H1 (cell line): Measurements from ENCODE around the gene KIF2C. TPM values are rescaled to one million over a fixed set of nuclear protein-coding genes. Genes with fewer than 3 reads are reported as not detected.

Source experiments
- CTCF ChIA-PET: fragments of 300-600 bp; sonication (Branson Sonifier 250); formaldehyde crosslinking; loops from one replicate; lab custom pipeline; 2021; ENCODE audit not compliant: partially characterized antibody; lab: Charles Lee
- POLR2A ChIA-PET: fragments of 300-600 bp; sonication (Branson Sonifier 250); formaldehyde crosslinking; loops from one replicate; lab custom pipeline; 2021; ENCODE audit warnings: inconsistent platforms; ENCODE audit not compliant: partially characterized antibody; lab: Charles Lee
- DNase-seq, 2 experiments: peaks; one replicate each; pipeline versions ENCODE4 v3.0.0 to v3.0.0-alpha.2; 2010 to 2022; ENCODE audit warnings: low spot score in 2 of 2, low read depth in 1 of 2, mixed read lengths in 1 of 2
- FAIRE-seq: peaks from 2 replicates; lab custom pipeline; 2011; peaks lifted over from hg19 to GRCh38; lab: Jason Lieb, UNC
- H2AFZ ChIP-seq: 2 replicates; pipeline ENCODE4 v1.8.1; 2012; ENCODE audit warnings: low read length, inconsistent platforms
- H2AK5ac ChIP-seq: 2 replicates; pipeline ENCODE4 v1.6.1; 2013; ENCODE audit warnings: low read depth, low read length
- H2BK120ac ChIP-seq: replicated peaks from 2 replicates; pipeline ENCODE3; 2013; ENCODE audit warnings: low read depth, low read length, inconsistent platforms
- H2BK12ac ChIP-seq: 2 replicates; pipeline ENCODE4 v1.6.1; 2013; ENCODE audit warnings: low read depth, low read length
- H2BK15ac ChIP-seq: 2 replicates; pipeline ENCODE4 v1.6.1; 2013; ENCODE audit warnings: low read length
- H2BK20ac ChIP-seq: 2 replicates; pipeline ENCODE4 v1.6.1; 2013; ENCODE audit warnings: low read length
- H2BK5ac ChIP-seq: 2 replicates; pipeline ENCODE4 v1.6.1; 2013; ENCODE audit warnings: low read depth, low read length
- H3K14ac ChIP-seq: 2 replicates; pipeline ENCODE4 v1.6.1; 2013; ENCODE audit warnings: inconsistent platforms; ENCODE audit not compliant: insufficient read length
- H3K18ac ChIP-seq: 2 replicates; pipeline ENCODE4 v1.6.1; 2013; ENCODE audit warnings: low read length; ENCODE audit errors: extremely low read depth
- H3K23ac ChIP-seq: 2 replicates; pipeline ENCODE4 v1.6.1; 2013; ENCODE audit warnings: inconsistent platforms; ENCODE audit not compliant: insufficient read length
- H3K23me2 ChIP-seq: 2 replicates; pipeline ENCODE4 v1.6.1; 2013; ENCODE audit warnings: low read depth, low read length
- H3K27ac ChIP-seq: 2 replicates; pipeline ENCODE4 v1.6.1; 2011; ENCODE audit warnings: low read depth, low read length, inconsistent platforms
- H3K27me3 ChIP-seq, 4 experiments: replicated peaks in 1 of 4; 1 replicate in 1 of 4; 2 replicates in 3 of 4; pipeline versions ENCODE4 v1.6.1 to v1.8.1; 2011 to 2013; ENCODE audit warnings: low read length in 3 of 4, mild to moderate bottlenecking in 3 of 4, inconsistent platforms in 2 of 4, mixed read lengths in 2 of 4, moderate library complexity in 1 of 4; ENCODE audit not compliant: control insufficient read depth in 3 of 4, insufficient read depth in 3 of 4; ENCODE audit errors: extremely low read depth in 1 of 4
- H3K36me3 ChIP-seq, 4 experiments: 2 replicates each; pipeline versions ENCODE4 v1.6.1 to v1.8.1; 2011 to 2013; ENCODE audit warnings: mild to moderate bottlenecking in 4 of 4, low read length in 3 of 4, moderate library complexity in 2 of 4, control low read depth in 1 of 4, inconsistent platforms in 1 of 4; ENCODE audit not compliant: insufficient read depth in 4 of 4, control insufficient read depth in 2 of 4
- H3K4ac ChIP-seq: replicated peaks from 2 replicates; pipeline ENCODE3; 2013; ENCODE audit warnings: low read length, low read depth, mixed read lengths, inconsistent platforms; ENCODE audit not compliant: insufficient read length
- H3K4me1 ChIP-seq, 4 experiments: replicated peaks in 1 of 4; 1 replicate in 1 of 4; 2 replicates in 3 of 4; pipeline versions ENCODE4 v1.6.1 to v1.8.1; 2011 to 2013; ENCODE audit warnings: low read length in 3 of 4, inconsistent platforms in 2 of 4, mixed read lengths in 1 of 4; ENCODE audit not compliant: insufficient read depth in 4 of 4, control insufficient read depth in 3 of 4
- H3K4me2 ChIP-seq, 2 experiments: 2 replicates each; pipeline versions ENCODE4 v1.6.1 to v1.8.1; 2011 to 2013; ENCODE audit warnings: low read depth in 2 of 2, low read length in 2 of 2, control low read depth in 1 of 2, inconsistent platforms in 1 of 2, mild to moderate bottlenecking in 1 of 2; ENCODE audit not compliant: insufficient read depth in 1 of 2
- H3K4me3 ChIP-seq, 4 experiments: fragments of 200-600, 300-600 bp in 1 of 4; sonication (generic), shearing (Covaris generic), sonication (Bioruptor Twin) in 1 of 4; 2 replicates each; pipeline versions ENCODE4 v1.5.1 to v1.8.1; 2011 to 2016; ENCODE audit warnings: low read length in 4 of 4, low read depth in 3 of 4, control low read depth in 2 of 4, inconsistent platforms in 2 of 4, mild to moderate bottlenecking in 2 of 4, mixed read lengths in 1 of 4, moderate library complexity in 1 of 4; ENCODE audit not compliant: insufficient read depth in 2 of 4; ENCODE audit errors: extremely low read depth in 1 of 4
- H3K56ac ChIP-seq: replicated peaks from 2 replicates; pipeline ENCODE3; 2013; ENCODE audit warnings: low read depth, mild to moderate bottlenecking, mixed read lengths, low read length, inconsistent platforms; ENCODE audit not compliant: insufficient read length
- H3K79me1 ChIP-seq: 2 replicates; pipeline ENCODE4 v1.6.1; 2013; ENCODE audit warnings: low read depth, low read length, control low read depth
- H3K79me2 ChIP-seq, 2 experiments: 2 replicates each; pipeline versions ENCODE4 v1.6.1 to v1.8.1; 2012 to 2013; ENCODE audit warnings: low read length in 2 of 2, mild to moderate bottlenecking in 2 of 2, inconsistent platforms in 1 of 2; ENCODE audit not compliant: insufficient read depth in 2 of 2, control insufficient read depth in 1 of 2
- H3K9ac ChIP-seq, 4 experiments: replicated peaks in 1 of 4; 1 replicate in 1 of 4; 2 replicates in 3 of 4; pipeline versions ENCODE4 v1.6.1 to v1.8.1; 2011 to 2013; ENCODE audit warnings: low read depth in 3 of 4, low read length in 3 of 4, control low read depth in 2 of 4, mild to moderate bottlenecking in 2 of 4, moderate library complexity in 2 of 4, inconsistent platforms in 1 of 4; ENCODE audit errors: extremely low read depth in 1 of 4
- H3K9me3 ChIP-seq, 2 experiments: 2 replicates each; pipeline versions ENCODE4 v1.6.1 to v1.8.1; 2012 to 2013; ENCODE audit warnings: mild to moderate bottlenecking in 2 of 2, moderate library complexity in 2 of 2, control low read depth in 1 of 2, inconsistent platforms in 1 of 2, low read depth in 1 of 2, low read length in 1 of 2, mixed read lengths in 1 of 2; ENCODE audit not compliant: insufficient read depth in 2 of 2
- H4K20me1 ChIP-seq, 2 experiments: replicated peaks in 1 of 2; 2 replicates each; pipeline versions ENCODE3 to v1.8.1; 2011 to 2013; ENCODE audit warnings: inconsistent platforms in 2 of 2, low read length in 2 of 2, mild to moderate bottlenecking in 1 of 2; ENCODE audit not compliant: insufficient read depth in 2 of 2, control insufficient read depth in 1 of 2
- H4K5ac ChIP-seq: 2 replicates; pipeline ENCODE4 v1.6.1; 2013; ENCODE audit warnings: low read length, low read depth, mixed read lengths, inconsistent platforms; ENCODE audit not compliant: insufficient read length
- H4K8ac ChIP-seq: 2 replicates; pipeline ENCODE4 v1.8.0; 2013; ENCODE audit warnings: mild to moderate bottlenecking, moderate library complexity, low read length, inconsistent platforms; ENCODE audit not compliant: insufficient read depth; ENCODE audit errors: extremely low read depth
- H4K91ac ChIP-seq: replicated peaks from 2 replicates; pipeline ENCODE3; 2013; ENCODE audit warnings: low read length, mixed read lengths, inconsistent platforms; ENCODE audit not compliant: insufficient read length
- BACH1 ChIP-seq: IDR thresholded peaks from 2 replicates; pipeline ENCODE4 v1.6.1; 2012; ENCODE audit warnings: low read length, improper control_type of control experiment
- CBX8 ChIP-seq: fragments of 300-800, 300-1000 bp; sonication (generic); IDR thresholded peaks from 2 replicates; pipeline ENCODE4 v1.7.1; 2016; ENCODE audit warnings: low read depth, low read length, borderline replicate concordance
- CHD1 ChIP-seq: IDR thresholded peaks from 2 replicates; pipeline ENCODE4 v1.6.1; 2012; ENCODE audit warnings: low read depth, low read length, improper control_type of control experiment
- CTBP2 ChIP-seq: IDR thresholded peaks from 2 replicates; pipeline ENCODE4 v1.7.0; 2011; ENCODE audit warnings: borderline replicate concordance, mild to moderate bottlenecking, moderate library complexity, mixed read lengths, low read length; ENCODE audit not compliant: insufficient read depth, insufficient read length
- EGR1 ChIP-seq: IDR thresholded peaks from 2 replicates; pipeline ENCODE4 v1.6.1; 2011; ENCODE audit warnings: low read depth, low read length, borderline replicate concordance
- MAFK ChIP-seq: IDR thresholded peaks from 2 replicates; pipeline ENCODE4 v1.6.1; 2012; ENCODE audit warnings: low read depth, mild to moderate bottlenecking, improper control_type of control experiment, low read length
- NANOG ChIP-seq: IDR thresholded peaks from 2 replicates; pipeline ENCODE4 v1.6.1; 2011; ENCODE audit warnings: low read length, low read depth, mild to moderate bottlenecking, inconsistent platforms; ENCODE audit not compliant: insufficient read depth, poor library complexity, severe bottlenecking
- NRF1 ChIP-seq: IDR thresholded peaks from 2 replicates; pipeline ENCODE4 v1.6.1; 2011; ENCODE audit warnings: mild to moderate bottlenecking, low read depth, low read length, improper control_type of control experiment
- POLR2A ChIP-seq, 2 experiments: IDR thresholded peaks; 1 replicate in 1 of 2; 2 replicates in 1 of 2; pipeline ENCODE4 v1.6.1; 2011; ENCODE audit warnings: low read depth in 2 of 2, low read length in 2 of 2, mild to moderate bottlenecking in 2 of 2; ENCODE audit errors: control extremely low read depth in 1 of 2
- RBBP5 ChIP-seq: IDR thresholded peaks from 2 replicates; pipeline ENCODE4 v1.7.1; 2012; ENCODE audit warnings: low read depth, mild to moderate bottlenecking, inconsistent platforms, low read length, moderate library complexity, borderline replicate concordance
- SP1 ChIP-seq: IDR thresholded peaks from 2 replicates; pipeline ENCODE4 v1.6.1; 2011; ENCODE audit warnings: low read depth, low read length
- YY1 ChIP-seq: IDR thresholded peaks from 2 replicates; pipeline ENCODE4 v1.6.1; 2011; ENCODE audit warnings: low read depth, mild to moderate bottlenecking, low read length
- ZNF274 ChIP-seq: IDR thresholded peaks from 2 replicates; pipeline ENCODE4 v1.7.0; 2012; ENCODE audit warnings: low read length, borderline replicate concordance; ENCODE audit errors: extremely low read depth
- whole genome bisulfite sequencing, 2 experiments: shearing (Covaris generic) in 1 of 2; methylation state at CpG; one replicate each; pipeline versions ENCODE4 v1.1.6 to v1.1.7; 2013 to 2015; ENCODE audit warnings: low lambda C conversion rate in 2 of 2, mixed read lengths in 2 of 2, inconsistent platforms in 1 of 2, low coverage in 1 of 2, missing lambda C conversion rate in 1 of 2; ENCODE audit not compliant: insufficient replicate concordance in 2 of 2, insufficient coverage in 1 of 2, insufficient read length in 1 of 2; ENCODE audit errors: extremely low coverage in 1 of 2, missing lambda C conversion rate in 1 of 2; 5-methylcytosine and 5-hydroxymethylcytosine counted together
- polyA plus RNA-seq, 7 experiments: library from polyadenylated mRNA; depleted of rRNA in 3 of 7; stranded (reverse) in 5 of 7; unstranded in 2 of 7; fragments of >200 nt in 5 of 7; fragments of 200-250 nt in 2 of 7; gene quantifications; 1 replicate in 5 of 7; 2 replicates in 1 of 7; 4 replicates in 1 of 7; pipeline versions ENCODE4 v1.2.1 to v1.2.3, GENCODE V29; 2011 to 2013; ENCODE audit warnings: missing spikeins in 2 of 7, mixed read lengths in 2 of 7
- total RNA-seq: library from RNA; stranded (reverse); fragmentation: NEBNext Ultra II Directional; extraction: Animal tissue kit (Norgen Biotek cat#: 25700); gene quantifications from 2 replicates; pipeline ENCODE4 v1.2.1, GENCODE V29; 2021

The KIF2C gene
- total and polyA plus RNA-seq, 2 of the 8 experiments (the other 6 are each of a cell fraction or from before 2014, with no cell fraction given): 41.8 to 68.1 TPM

- Histone ChIP-seq H4K5ac (no peak overlapping the region), H4K91ac (no peak overlapping the region), H4K8ac (0 out of 2 replicates have a peak overlapping the region, but pooled peaks have one; percentile 3), H3K79me1 (no peaks in the 10 kb centered on the region), H3K4me2 (no peak overlapping the region), H3K27ac (no peak overlapping the region), H3K4me1 (peaks cover 4 to 28% (median 23%) of the 10 kb centered on the region in 4 experiments), H2BK12ac (no peak overlapping the region), H3K18ac (no peak overlapping the region), H3K56ac (no peak overlapping the region), H3K23me2 (peaks cover 7% of the 10 kb centered on the region; the same call in 1 of the 2 replicates), H3K9ac (no peak overlapping the region), H2BK20ac (no peak overlapping the region), H2BK5ac (no peak overlapping the region; the same call in 1 of the 2 replicates), H3K14ac (no peak overlapping the region), H2AK5ac (no peak overlapping the region), H3K36me3 (peaks cover 0 to 16% (median 10%) of the 10 kb centered on the region in 4 experiments; a peak in 5 of 8 replicates), H4K20me1 (peaks cover 0 to 10% of the 10 kb centered on the region in 2 experiments), H3K4ac (no peak overlapping the region), H3K4me3 (no peak overlapping the region), H3K27me3 (peaks cover 0 to 5% (median 0%) of the 10 kb centered on the region in 4 experiments; a peak in 2 of 7 replicates), H3K23ac (no peak overlapping the region), H2BK120ac (no peak overlapping the region), H3K79me2 (no peaks in the 10 kb centered on the region), H2BK15ac (no peak overlapping the region), H3K9me3 (no peaks in the 10 kb centered on the region), H2AFZ (no peak overlapping the region)
- POLR2A ChIA-PET: interaction anchor here (1.2 to 19.2 kb wide), 7 partner anchors 17 to 538 kb away, joined by 3 to 547 read pairs (median 11); partner anchors contain the start of genes RPS8 and UROD
- no peak for FAIRE-seq
- CTCF ChIA-PET: interaction anchor here (1.2 to 1.4 kb wide), 2 partner anchors 10 to 13 kb away, joined by 3 to 7 read pairs; no protein-coding TSS in a partner anchor
- 92% methylated on average over 13 of the region's 13 CpGs; no CpG with 5 or more reads in 1 of the 2 experiments for WGBS, 2 experiments
- DNase-seq: no peak
- no peak for TF ChIP-seq RBBP5
- TF ChIP-seq NANOG: no peak
- TF ChIP-seq EGR1: no peak
- no peak for TF ChIP-seq ZNF274
- TF ChIP-seq CHD1: no peak
- no peak for TF ChIP-seq CTBP2
- TF ChIP-seq CBX8: no peak
- no peak for TF ChIP-seq BACH1
- no peak for TF ChIP-seq POLR2A (IDR thresholded peaks at IDR 0.05; ENCODE audit: control extremely low read depth in 1 of 2, low read depth in 2 of 2, low read length in 2 of 2)
- TF ChIP-seq SP1: no peak
- no peak for TF ChIP-seq MAFK
- TF ChIP-seq YY1: no peak
- TF ChIP-seq NRF1: no peak
Measured at GRCh38 chr1:44803312-44804095, 63.9 kb downstream of the KIF2C start.
